Body of pancreas (tissue), 4 donors: ENCODE measurements around the gene CADPS. TPM values are rescaled to one million over a fixed set of nuclear protein-coding genes. Genes with fewer than 3 reads are reported as not detected.

ENCODE experiments used
- ATAC-seq: fragments of 150-250 bp; one replicate; pipeline ENCODE4 v1.9.1; 2016
- DNase-seq, 4 donors: peaks; one replicate each; pipeline ENCODE4 v3.0.0-alpha.2; 2019
- H3K27ac ChIP-seq, 4 donors: fragments of 200-600 bp; sonication (generic); 1 replicate in 3 of 4; 2 replicates in 1 of 4; pipeline versions ENCODE4 v1.5.1 to v1.6.1; 2016 to 2019; ENCODE audit warnings: mild to moderate bottlenecking in 1 of 4, mixed read lengths in 1 of 4, moderate library complexity in 1 of 4
- H3K27me3 ChIP-seq, 2 donors: fragments of 200-600 bp; sonication (generic); one replicate each; pipeline ENCODE4 v1.6.0; 2016; ENCODE audit warnings: mild to moderate bottlenecking in 1 of 2
- H3K36me3 ChIP-seq, 2 donors: fragments of 200-600 bp; sonication (generic); replicated peaks in 1 of 2; 2 replicates each; pipeline ENCODE4 v1.5.1; 2016; ENCODE audit warnings: low read depth in 2 of 2; ENCODE audit not compliant: insufficient read depth in 1 of 2
- H3K4me1 ChIP-seq: fragments of 200-600 bp; sonication (generic); one replicate; pipeline ENCODE4 v1.6.0; 2016
- H3K4me3 ChIP-seq, 2 donors: fragments of 200-600 bp; sonication (generic); 1 replicate in 1 of 2; 2 replicates in 1 of 2; pipeline ENCODE4 v1.5.1; 2016 to 2019
- H3K9me3 ChIP-seq, 3 donors: fragments of 200-600 bp; sonication (generic); 1 replicate in 2 of 3; 2 replicates in 1 of 3; pipeline ENCODE4 v1.5.1; 2016
- CTCF ChIP-seq, 7 experiments: fragments of 450-650 bp in 4 of 7; fragments of 200-600 bp in 3 of 7; sonication (generic) in 3 of 7; IDR thresholded peaks; one replicate each; pipeline ENCODE4 v1.5.1; 2016 to 2019; ENCODE audit warnings: antibody characterized with exemption in 7 of 7
- POLR2A ChIP-seq, 3 donors: fragments of 450-650 bp; IDR thresholded peaks; one replicate each; pipeline ENCODE4 v1.6.1; 2016; ENCODE audit warnings: antibody characterized with exemption in 3 of 3, mild to moderate bottlenecking in 2 of 3
- WGBS, 2 donors: methylation state at CpG; one replicate each; pipeline ENCODE4 v1.1.5; 2017; 5-methylcytosine and 5-hydroxymethylcytosine counted together
- intact Hi-C: fragments of 100-400 bp; cut with DNase I; formaldehyde crosslinking; loops from one replicate; pipeline ENCODE4 v1.15.1; 2023
- total RNA-seq, 2 donors: library from RNA; depleted of rRNA; stranded (reverse); fragments of >200 nt; gene quantifications; one replicate each; pipeline ENCODE4 v1.1.0, GENCODE V29; 2016

CADPS gene
- total RNA-seq, 2 donors from 2014 or later = 22.1 to 67.6 TPM

GRCh38 chr3:62503516-62503915 lies 371.7 kb downstream of the CADPS start:
- no peaks in the 10 kb centered on the region for H3K27me3 ChIP-seq
- H3K27ac ChIP-seq = no peak overlapping the region
- TF ChIP-seq POLR2A (IDR thresholded peaks at IDR 0.05) (no peak), CTCF (IDR thresholded peaks at IDR 0.05) (no peak)
- ATAC-seq = no peak
- no peak for DNase-seq
- no peaks in the 10 kb centered on the region for H3K9me3 ChIP-seq
- no peaks in the 10 kb centered on the region for H3K36me3 ChIP-seq
- no peaks in the 10 kb centered on the region for H3K4me1 ChIP-seq
- H3K4me3 ChIP-seq = no peak overlapping the region
- intact Hi-C loops = no loop called here
- 67 to 75% methylated on average over 2 of the region's 2 CpGs for WGBS, 2 donors

GRCh38 chr3:62502315-62503300 lies 372.6 kb downstream of the CADPS start:
- no peak overlapping the region for H3K4me3 ChIP-seq
- no peaks in the 10 kb centered on the region for H3K27me3 ChIP-seq
- 75 to 78% methylated on average over 8 of the region's 8 CpGs for WGBS, 2 donors
- intact Hi-C loops = no loop called here
- ATAC-seq = no peak
- no peaks in the 10 kb centered on the region for H3K36me3 ChIP-seq
- TF ChIP-seq CTCF (IDR thresholded peaks at IDR 0.05) = no peak
- TF ChIP-seq POLR2A (IDR thresholded peaks at IDR 0.05) = no peak
- H3K9me3 ChIP-seq = no peaks in the 10 kb centered on the region
- H3K27ac ChIP-seq = no peak overlapping the region
- no peak for DNase-seq
- no peaks in the 10 kb centered on the region for H3K4me1 ChIP-seq

GRCh38 chr3:62501289-62501668 lies 373.9 kb downstream of the CADPS start:
- ATAC-seq (no peak), DNase-seq (no peak)
- intact Hi-C loops = no loop called here
- Histone ChIP-seq H3K4me1 (no peaks in the 10 kb centered on the region), H3K9me3 (no peaks in the 10 kb centered on the region), H3K4me3 (no peak overlapping the region), H3K27me3 (no peaks in the 10 kb centered on the region), H3K36me3 (no peaks in the 10 kb centered on the region), H3K27ac (no peak overlapping the region)
- no peak for TF ChIP-seq CTCF (IDR thresholded peaks at IDR 0.05)
- TF ChIP-seq POLR2A (IDR thresholded peaks at IDR 0.05) = no peak
- 77 to 79% methylated on average over 3 of the region's 3 CpGs for WGBS, 2 donors

GRCh38 chr3:62500556-62501288 lies 374.5 kb downstream of the CADPS start:
- TF ChIP-seq POLR2A (IDR thresholded peaks at IDR 0.05) (no peak), CTCF (IDR thresholded peaks at IDR 0.05) (no peak)
- Histone ChIP-seq H3K27ac (no peak overlapping the region), H3K4me3 (no peak overlapping the region), H3K27me3 (no peaks in the 10 kb centered on the region), H3K4me1 (no peaks in the 10 kb centered on the region), H3K9me3 (no peaks in the 10 kb centered on the region), H3K36me3 (no peaks in the 10 kb centered on the region)
- no peak for DNase-seq
- intact Hi-C loops = no loop called here
- WGBS, 2 donors = 93 to 100% methylated on average over 2 of the region's 2 CpGs
- ATAC-seq = no peak
